Breast epithelium (tissue), 4 donors: ENCODE results near the gene CROCC2. TPM values are rescaled to one million over a fixed set of nuclear protein-coding genes. Genes with fewer than 3 reads are reported as not detected.
"Not testable (repeated sequence)": the region's sequence is repeated elsewhere in the genome, so short reads cannot be mapped to it uniquely, and the experiment has no call there.

Experiments used
- DNase-seq, 2 donors: peaks; one replicate each; pipeline ENCODE4 v3.0.0-alpha.2; 2019; ENCODE audit warnings: low spot score in 2 of 2
- H3K27ac ChIP-seq, 2 donors: fragments of 200-600 bp; sonication (generic) in 1 of 2; one replicate each; pipeline ENCODE4 v1.5.1; 2016 to 2019; ENCODE audit warnings: mild to moderate bottlenecking in 1 of 2
- H3K27me3 ChIP-seq, 2 donors: fragments of 200-600 bp; sonication (generic) in 1 of 2; one replicate each; pipeline versions ENCODE4 v1.5.1 to v1.6.0; 2017 to 2019; ENCODE audit warnings: control low read depth in 1 of 2, mild to moderate bottlenecking in 1 of 2
- H3K36me3 ChIP-seq: fragments of 200-600 bp; one replicate; pipeline ENCODE4 v1.5.1; 2019
- H3K4me1 ChIP-seq, 2 donors: fragments of 200-600 bp; sonication (generic); one replicate each; pipeline ENCODE4 v1.5.1; 2016 to 2019; ENCODE audit warnings: control low read depth in 1 of 2
- H3K4me3 ChIP-seq, 3 donors: fragments of 200-600 bp; sonication (generic); 1 replicate in 2 of 3; 2 replicates in 1 of 3; pipeline ENCODE4 v1.5.1; 2016 to 2019; ENCODE audit warnings: mild to moderate bottlenecking in 3 of 3, moderate library complexity in 2 of 3
- H3K9me3 ChIP-seq, 2 donors: fragments of 200-600 bp; sonication (generic) in 1 of 2; one replicate each; pipeline ENCODE4 v1.5.1; 2016 to 2019; ENCODE audit warnings: control low read depth in 1 of 2
- CTCF ChIP-seq, 3 donors: fragments of 450-650 bp; IDR thresholded peaks; one replicate each; pipeline ENCODE4 v1.5.1; 2016 to 2017; ENCODE audit warnings: antibody characterized with exemption in 3 of 3, mild to moderate bottlenecking in 3 of 3, moderate library complexity in 3 of 3
- POLR2A ChIP-seq: fragments of 450-650 bp; IDR thresholded peaks from one replicate; pipeline ENCODE4 v1.6.1; 2016; ENCODE audit warnings: antibody characterized with exemption, mild to moderate bottlenecking, moderate library complexity
- POLR2AphosphoS5 ChIP-seq, 3 donors: sonication (generic); formaldehyde crosslinking; IDR thresholded peaks; one replicate each; pipeline ENCODE4 v1.6.1; 2017; ENCODE audit warnings: antibody characterized with exemption in 3 of 3
- intact Hi-C: fragments of 100-400 bp; cut with DNase I; formaldehyde crosslinking; loops from one replicate; pipeline ENCODE4 v1.15.1; 2023; ENCODE audit warnings: low total_unique reads
- total RNA-seq, 3 donors: library from RNA; depleted of rRNA; stranded (reverse); fragments of >200 nt; gene quantifications; one replicate each; pipeline ENCODE4 v1.1.0, GENCODE V29; 2016

Gene CROCC2
- total RNA-seq, 3 donors from 2014 or later = 0.33 TPM; not detected in 2

DNA sequence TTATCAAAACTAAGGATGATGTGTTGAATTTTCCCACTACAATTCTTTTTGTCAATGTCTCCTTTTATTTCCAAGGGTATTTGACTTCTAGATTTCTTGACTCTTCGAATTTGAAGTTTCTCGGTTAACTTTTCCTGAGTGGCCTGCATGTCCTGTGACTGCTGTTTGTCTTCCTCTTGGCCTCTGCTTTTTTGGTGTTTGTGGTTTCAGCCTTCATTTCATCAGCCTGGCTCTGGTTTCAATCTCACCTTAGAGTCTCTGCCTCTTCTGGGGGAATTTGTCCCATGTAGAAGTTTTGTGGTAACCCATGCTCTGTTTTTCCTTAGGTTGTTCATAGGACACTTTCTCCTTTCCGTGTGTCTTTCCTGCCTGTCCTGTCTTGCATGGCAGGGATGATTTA is 64.0 kb downstream of the CROCC2 start:
- Histone ChIP-seq H3K27me3 (no peaks in the 10 kb centered on the region), H3K36me3 (no peaks in the 10 kb centered on the region), H3K9me3 (no peaks in the 10 kb centered on the region), H3K4me1 (peaks cover 0 to 7% of the 10 kb centered on the region in 2 donors), H3K4me3 (no peak overlapping the region), H3K27ac (no peak overlapping the region)
- DNase-seq = no peak
- no peak for TF ChIP-seq CTCF (IDR thresholded peaks at IDR 0.05)
- TF ChIP-seq POLR2AphosphoS5 (IDR thresholded peaks at IDR 0.05) = no peak
- no peak for TF ChIP-seq POLR2A
- intact Hi-C loops = loop anchor here (1.0 kb wide), 1 partner anchor 20 kb away; no protein-coding TSS in a partner anchor

GRCh38 chr2:240970816-240971215 is 64.7 kb downstream of the CROCC2 start:
- H3K36me3 ChIP-seq = no peaks in the 10 kb centered on the region

GRCh38 chr2:240972201-240972600 is 66.1 kb downstream of the CROCC2 start:
- H3K9me3 ChIP-seq = no peaks in the 10 kb centered on the region
- no peaks in the 10 kb centered on the region for H3K27me3 ChIP-seq
- DNase-seq = no peak
- no peaks in the 10 kb centered on the region for H3K36me3 ChIP-seq
- no peak overlapping the region for H3K4me3 ChIP-seq
- intact Hi-C loops = no loop called here
- peaks cover 0 to 7% of the 10 kb centered on the region in 2 donors for H3K4me1 ChIP-seq
- TF ChIP-seq CTCF (IDR thresholded peaks at IDR 0.05) = no peak
- no peak for TF ChIP-seq POLR2A
- no peak for TF ChIP-seq POLR2AphosphoS5 (IDR thresholded peaks at IDR 0.05)
- H3K27ac ChIP-seq = peak overlapping the region; percentile 79 to 89

More at GRCh38 chr2:240970816-240971215, 64.7 kb downstream of the CROCC2 start:
- intact Hi-C loops = loop anchor here (1.0 kb wide), 1 partner anchor 21 kb away; no protein-coding TSS in a partner anchor
- Histone ChIP-seq H3K4me1 (peaks cover 0 to 7% of the 10 kb centered on the region in 2 donors), H3K27me3 (no peaks in the 10 kb centered on the region), H3K27ac (peak overlapping the region in 1 of 2 donors; percentile 14), H3K4me3 (no peak overlapping the region), H3K9me3 (no peaks in the 10 kb centered on the region)
- DNase-seq = no peak
- TF ChIP-seq POLR2A (no peak), CTCF (IDR thresholded peaks at IDR 0.05) (no peak), POLR2AphosphoS5 (IDR thresholded peaks at IDR 0.05) (no peak)

- intact Hi-C loops = no loop called here
- no peaks in the 10 kb centered on the region for H3K9me3 ChIP-seq
- peak in 1 of 3 donors; percentile 20 for TF ChIP-seq POLR2AphosphoS5 (IDR thresholded peaks at IDR 0.05)
- no peak for TF ChIP-seq POLR2A
- H3K4me1 ChIP-seq = peaks cover 0 to 7% of the 10 kb centered on the region in 2 donors
- DNase-seq = peak in 1 of 2 donors; percentile 85
- H3K27ac ChIP-seq = peak overlapping the region; percentile 79 to 89
- H3K36me3 ChIP-seq = no peaks in the 10 kb centered on the region
- H3K4me3 ChIP-seq = peak overlapping the region in 1 of 3 donors; percentile 39
- H3K27me3 ChIP-seq = no peaks in the 10 kb centered on the region
These were observed 66.7 kb downstream of the CROCC2 start for GRCh38 chr2:240972636-240973521.

DNA sequence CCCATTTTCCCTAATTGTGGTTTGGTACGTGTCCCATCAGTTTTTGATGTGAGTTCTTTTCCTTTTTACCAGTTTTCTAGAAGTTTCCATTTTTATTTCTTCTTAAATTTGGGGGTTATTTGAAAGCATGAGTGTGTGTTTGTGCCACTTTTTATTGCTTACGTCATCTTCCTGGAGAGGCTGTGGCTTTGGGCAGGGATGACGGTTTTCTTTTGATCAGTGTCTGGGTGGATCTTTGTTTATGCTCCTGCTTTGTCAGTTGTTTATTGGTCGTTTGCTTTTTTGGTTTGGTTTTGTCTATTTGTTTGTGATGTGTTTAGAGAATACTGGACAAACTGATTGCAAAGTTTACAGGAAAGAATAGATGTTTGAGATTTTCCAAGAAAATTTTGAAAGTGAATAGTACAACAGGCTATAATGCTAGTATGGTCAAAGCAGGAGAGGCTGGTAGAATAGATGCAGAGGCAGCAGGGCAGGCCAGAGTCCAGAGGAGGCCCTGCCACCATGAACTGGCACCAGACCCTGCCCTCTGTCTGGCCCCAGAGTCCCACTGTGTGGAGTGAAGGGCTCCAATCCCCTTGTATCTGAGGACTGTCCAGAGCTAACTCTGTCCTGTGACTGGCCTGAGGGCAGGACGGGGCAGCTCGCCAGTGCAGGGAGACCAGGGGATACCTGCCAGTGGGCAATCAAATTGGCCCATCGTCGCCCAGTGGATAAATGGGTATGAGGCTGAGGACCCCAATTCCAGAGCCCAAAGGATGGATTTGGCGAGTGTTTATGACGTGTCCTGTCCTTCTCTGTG is 68.8 kb downstream of the CROCC2 start:
- Histone ChIP-seq H3K27me3 (no peaks in the 10 kb centered on the region), H3K36me3 (no peaks in the 10 kb centered on the region), H3K4me1 (peaks cover 0 to 7% of the 10 kb centered on the region in 2 donors), H3K9me3 (no peaks in the 10 kb centered on the region), H3K27ac (no peak overlapping the region), H3K4me3 (no peak overlapping the region)
- DNase-seq = no peak
- intact Hi-C loops = no loop called here
- no peak for TF ChIP-seq POLR2A
- TF ChIP-seq POLR2AphosphoS5 (IDR thresholded peaks at IDR 0.05) = no peak
- TF ChIP-seq CTCF (IDR thresholded peaks at IDR 0.05) = no peak

DNA sequence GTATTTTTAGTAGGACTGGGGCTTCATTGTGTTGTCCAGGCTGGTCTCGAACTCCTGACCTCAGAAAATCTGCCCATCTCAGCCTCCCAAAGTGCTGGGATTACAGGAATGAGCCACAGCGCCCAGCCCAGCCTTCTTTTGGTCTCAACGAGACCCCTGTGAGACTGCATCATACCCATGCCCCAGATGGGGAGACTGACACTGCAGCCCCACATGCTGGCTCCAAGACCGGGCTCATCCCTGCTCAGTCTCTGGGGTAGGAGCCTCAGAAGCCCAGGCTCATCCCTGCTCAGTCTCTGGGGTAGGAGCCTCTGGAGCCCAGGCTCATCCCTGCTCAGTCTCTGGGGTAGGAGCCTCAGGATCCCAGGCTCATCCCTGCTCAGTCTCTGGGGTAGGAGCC is 69.8 kb downstream of the CROCC2 start:
- H3K36me3 ChIP-seq, H3K4me3 ChIP-seq, H3K4me1 ChIP-seq, H3K27ac ChIP-seq, DNase-seq, intact Hi-C loops, H3K9me3 ChIP-seq, H3K27me3 ChIP-seq: not testable (repeated sequence)
